Trophoblast cell (in vitro differentiated cells and primary cell): ENCODE data around the gene DGAT2L6.
A peak's percentile ranks its signal among the peaks of the same experiment; 100 is the strongest.
"Not testable (repeated sequence)": the region's sequence is repeated elsewhere in the genome, so short reads cannot be mapped to it uniquely, and the experiment has no call there.

Experiments
- DNase-seq, 2 donors: peaks; one replicate each; pipeline ENCODE4 v3.0.0-alpha.2; 2016
- H2AFZ ChIP-seq: 2 replicates; pipeline ENCODE4 v1.6.1; 2013; ENCODE audit warnings: low read length, moderate library complexity, mild to moderate bottlenecking; ENCODE audit not compliant: insufficient read depth, poor library complexity
- H2AK5ac ChIP-seq: 2 replicates; pipeline ENCODE4 v1.6.1; 2013; ENCODE audit warnings: mild to moderate bottlenecking, low read length
- H2BK120ac ChIP-seq: 2 replicates; pipeline ENCODE4 v1.6.1; 2013; ENCODE audit warnings: low read length, mild to moderate bottlenecking, moderate library complexity; ENCODE audit not compliant: insufficient read depth, poor library complexity
- H2BK12ac ChIP-seq: 2 replicates; pipeline ENCODE4 v1.6.1; 2013; ENCODE audit warnings: mild to moderate bottlenecking, low read length, moderate library complexity
- H2BK5ac ChIP-seq: 2 replicates; pipeline ENCODE4 v1.6.1; 2013; ENCODE audit warnings: low read length, low read depth, moderate library complexity, mild to moderate bottlenecking; ENCODE audit not compliant: poor library complexity
- H3K14ac ChIP-seq: 2 replicates; pipeline ENCODE4 v1.6.1; 2013; ENCODE audit warnings: mild to moderate bottlenecking, low read length
- H3K18ac ChIP-seq: 2 replicates; pipeline ENCODE4 v1.6.1; 2013; ENCODE audit warnings: mild to moderate bottlenecking, low read length
- H3K23ac ChIP-seq: 2 replicates; pipeline ENCODE4 v1.6.1; 2013; ENCODE audit warnings: low read length
- H3K27ac ChIP-seq: 2 replicates; pipeline ENCODE4 v1.5.1; 2013; ENCODE audit warnings: low read depth, mild to moderate bottlenecking, inconsistent platforms, low read length, moderate library complexity
- H3K27me3 ChIP-seq: 2 replicates; pipeline ENCODE4 v1.6.1; 2013; ENCODE audit warnings: inconsistent platforms, mild to moderate bottlenecking, low read length, moderate library complexity; ENCODE audit not compliant: insufficient read depth
- H3K36me3 ChIP-seq, 2 experiments: 1 replicate in 1 of 2; 2 replicates in 1 of 2; pipeline ENCODE4 v1.6.1; 2013; ENCODE audit warnings: low read length in 2 of 2, mild to moderate bottlenecking in 2 of 2, moderate library complexity in 1 of 2; ENCODE audit not compliant: insufficient read depth in 2 of 2, control insufficient read depth in 1 of 2
- H3K4ac ChIP-seq: 2 replicates; pipeline ENCODE4 v1.6.1; 2013; ENCODE audit warnings: low read depth, mild to moderate bottlenecking, low read length, moderate library complexity
- H3K4me1 ChIP-seq, 2 experiments: 1 replicate in 1 of 2; 2 replicates in 1 of 2; pipeline ENCODE4 v1.6.1; 2013; ENCODE audit warnings: low read length in 2 of 2, mild to moderate bottlenecking in 2 of 2, moderate library complexity in 1 of 2; ENCODE audit not compliant: insufficient read depth in 2 of 2, control insufficient read depth in 1 of 2
- H3K4me2 ChIP-seq: 2 replicates; pipeline ENCODE4 v1.6.1; 2013; ENCODE audit warnings: inconsistent platforms, mild to moderate bottlenecking, low read length, moderate library complexity
- H3K4me3 ChIP-seq: 2 replicates; pipeline ENCODE4 v1.5.1; 2013; ENCODE audit warnings: mild to moderate bottlenecking, low read depth, low read length, inconsistent platforms
- H3K79me1 ChIP-seq: one replicate; pipeline ENCODE4 v1.6.1; 2013; ENCODE audit warnings: low read length
- H3K79me2 ChIP-seq: 2 replicates; pipeline ENCODE4 v1.6.1; 2013; ENCODE audit warnings: low read length, mild to moderate bottlenecking; ENCODE audit not compliant: control insufficient read depth, insufficient read depth, poor library complexity
- H3K9ac ChIP-seq: 2 replicates; pipeline ENCODE4 v1.6.1; 2013; ENCODE audit warnings: mild to moderate bottlenecking, low read length
- H3K9me3 ChIP-seq: 2 replicates; pipeline ENCODE4 v1.6.1; 2013; ENCODE audit warnings: low read depth, mild to moderate bottlenecking, control low read depth, inconsistent platforms, low read length; ENCODE audit not compliant: insufficient read depth
- H4K12ac ChIP-seq: 2 replicates; pipeline ENCODE4 v1.6.1; 2013; ENCODE audit warnings: low read depth, mild to moderate bottlenecking, low read length, moderate library complexity
- H4K8ac ChIP-seq: 2 replicates; pipeline ENCODE4 v1.6.1; 2013; ENCODE audit warnings: low read depth, mild to moderate bottlenecking, low read length, moderate library complexity
- H4K91ac ChIP-seq: one replicate; pipeline ENCODE4 v1.6.1; 2013; ENCODE audit warnings: low read depth, mild to moderate bottlenecking, low read length, moderate library complexity
- WGBS: extraction: QIAGEN DNeasy Blood & Tissue Kit; methylation state at CpG from one replicate; pipeline ENCODE4 v1.1.7; 2013; ENCODE audit warnings: missing lambda C conversion rate; ENCODE audit not compliant: insufficient read length, insufficient coverage; ENCODE audit errors: extremely low coverage; 5-methylcytosine and 5-hydroxymethylcytosine counted together

Gene DGAT2L6

DNA sequence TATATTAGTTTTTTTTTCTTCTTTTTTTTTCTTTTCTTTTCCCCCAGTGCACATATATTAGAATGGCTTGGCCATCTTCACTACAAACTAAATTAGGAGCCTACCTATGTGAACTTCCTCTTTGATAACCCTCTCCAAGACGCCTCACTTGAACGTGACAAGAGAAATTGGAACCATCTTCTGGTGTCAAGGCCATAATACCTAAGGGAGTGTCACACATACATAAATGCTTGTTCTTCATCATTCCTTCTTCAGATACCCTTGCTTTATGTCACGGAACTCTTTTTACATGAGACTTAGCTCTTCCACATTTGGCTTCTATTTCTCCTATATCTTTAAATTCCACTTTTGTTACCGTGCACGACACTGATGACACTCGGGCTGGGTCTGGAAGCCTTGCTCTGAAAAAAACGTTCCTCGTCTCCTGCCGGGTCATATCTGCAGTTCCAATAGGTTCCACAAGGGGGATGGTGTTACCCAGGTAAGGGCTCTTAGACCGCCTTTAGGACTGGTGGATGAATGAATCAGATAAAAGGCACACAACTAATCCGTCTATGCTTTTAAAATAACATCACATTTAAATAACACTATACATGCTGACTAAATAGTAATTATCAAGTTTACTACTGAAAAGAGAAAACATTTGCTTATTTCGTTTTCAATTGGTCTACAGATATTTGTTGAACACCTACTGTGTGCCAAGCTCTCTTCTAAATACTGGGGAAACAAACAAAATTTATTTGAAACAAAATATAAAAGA, 19.9 kb downstream of the DGAT2L6 start:
- Histone ChIP-seq H3K23ac (no peak overlapping the region), H2BK5ac (no peak overlapping the region), H2AFZ (no peak overlapping the region), H3K9me3 (no peaks in the 10 kb centered on the region), H3K9ac (no peak overlapping the region), H2BK120ac (no peak overlapping the region), H3K4me3 (no peak overlapping the region), H3K4me1 (no peaks in the 10 kb centered on the region), H4K91ac (no peak overlapping the region), H3K18ac (no peak overlapping the region), H3K79me2 (no peaks in the 10 kb centered on the region), H3K14ac (no peak overlapping the region), H3K36me3 (no peaks in the 10 kb centered on the region), H3K4ac (no peak overlapping the region), H2AK5ac (no peak overlapping the region), H3K4me2 (no peak overlapping the region), H4K12ac (no peak overlapping the region), H3K27me3 (no peaks in the 10 kb centered on the region), H3K79me1 (no peaks in the 10 kb centered on the region), H4K8ac (no peak overlapping the region), H3K27ac (no peak overlapping the region), H2BK12ac (no peak overlapping the region)
- WGBS = no CpG with 5 or more reads among the region's 12 CpGs
- peak; percentile 43 to 77 for DNase-seq

GRCh38 chrX:70201732-70202131, 24.4 kb downstream of the DGAT2L6 start:
- H2BK120ac ChIP-seq = no peak overlapping the region
- H3K9ac ChIP-seq = no peak overlapping the region
- H3K4me3 ChIP-seq = no peak overlapping the region
- H4K8ac ChIP-seq = no peak overlapping the region
- no peaks in the 10 kb centered on the region for H3K79me2 ChIP-seq
- no peaks in the 10 kb centered on the region for H3K79me1 ChIP-seq
- H2AK5ac ChIP-seq = no peak overlapping the region
- no peak overlapping the region for H3K23ac ChIP-seq
- H2BK12ac ChIP-seq = no peak overlapping the region
- no peak overlapping the region for H3K4me2 ChIP-seq
- no peak for DNase-seq
- H3K36me3 ChIP-seq = no peaks in the 10 kb centered on the region
- H2BK5ac ChIP-seq = no peak overlapping the region
- no peaks in the 10 kb centered on the region for H3K9me3 ChIP-seq
- no peaks in the 10 kb centered on the region for H3K27me3 ChIP-seq
- no peak overlapping the region for H3K4ac ChIP-seq
- WGBS = no CpG with 5 or more reads among the region's 5 CpGs
- H3K4me1 ChIP-seq = no peaks in the 10 kb centered on the region
- H2AFZ ChIP-seq = no peak overlapping the region
- no peak overlapping the region for H4K12ac ChIP-seq
- no peak overlapping the region for H4K91ac ChIP-seq
- no peak overlapping the region for H3K27ac ChIP-seq
- no peak overlapping the region for H3K14ac ChIP-seq
- no peak overlapping the region for H3K18ac ChIP-seq

DNA sequence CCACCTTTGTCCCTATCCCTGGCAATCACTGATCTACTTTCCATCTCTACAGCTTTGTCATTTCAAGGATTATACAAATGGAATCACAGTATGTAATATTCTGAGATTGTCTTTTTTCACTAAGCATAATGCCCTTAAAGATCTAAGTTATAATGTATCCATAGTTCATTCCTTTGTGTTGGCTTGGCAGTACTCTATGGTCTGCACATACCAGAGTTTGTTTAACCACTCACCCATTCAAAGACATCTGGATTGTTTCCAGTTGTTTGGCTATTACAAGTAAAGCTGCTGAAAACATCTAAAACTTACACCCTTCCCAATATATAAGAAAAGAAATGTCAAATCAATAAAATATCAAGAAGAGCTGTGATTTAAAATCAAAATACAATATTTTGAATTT, 31.2 kb downstream of the DGAT2L6 start:
- Histone ChIP-seq H4K12ac (no peak overlapping the region), H3K79me2 (no peaks in the 10 kb centered on the region), H3K9me3 (no peaks in the 10 kb centered on the region), H2BK5ac (no peak overlapping the region), H3K4ac (no peak overlapping the region), H4K91ac (no peak overlapping the region), H3K23ac (no peak overlapping the region), H3K4me2 (no peak overlapping the region), H3K27ac (no peak overlapping the region), H3K27me3 (no peaks in the 10 kb centered on the region), H2AK5ac (no peak overlapping the region), H3K79me1 (no peaks in the 10 kb centered on the region), H4K8ac (no peak overlapping the region), H3K36me3 (no peaks in the 10 kb centered on the region), H3K18ac (no peak overlapping the region), H2AFZ (no peak overlapping the region), H3K9ac (no peak overlapping the region), H3K4me1 (no peaks in the 10 kb centered on the region), H2BK120ac (no peak overlapping the region), H3K4me3 (no peak overlapping the region), H3K14ac (no peak overlapping the region), H2BK12ac (no peak overlapping the region)
- DNase-seq = no peak

DNA sequence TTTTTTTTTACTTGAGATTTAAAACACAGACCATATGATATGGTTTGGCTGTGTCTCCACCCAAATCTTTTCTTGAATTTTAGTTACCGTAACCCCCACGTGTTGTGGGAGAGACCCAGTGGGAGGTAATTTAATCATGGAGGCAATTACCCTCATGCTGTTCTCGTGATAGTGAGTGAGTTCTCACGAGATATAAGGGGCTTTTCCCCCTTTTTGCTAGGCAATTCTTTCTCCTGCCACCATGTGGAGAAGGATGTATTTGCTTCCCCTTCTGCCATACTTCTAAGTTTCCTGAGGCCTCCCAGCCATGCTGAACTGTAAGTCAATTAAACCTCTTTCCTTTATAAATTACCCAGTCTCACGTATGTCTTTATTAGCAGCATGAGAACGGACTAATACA, 32.3 kb downstream of the DGAT2L6 start:
- H3K4me1 ChIP-seq, H2BK12ac ChIP-seq, H3K27me3 ChIP-seq, H3K79me1 ChIP-seq, H3K36me3 ChIP-seq, H3K23ac ChIP-seq, H3K4me2 ChIP-seq, H3K9me3 ChIP-seq, H4K8ac ChIP-seq, H4K12ac ChIP-seq, DNase-seq, H2BK120ac ChIP-seq, H3K4me3 ChIP-seq, H2BK5ac ChIP-seq, H3K4ac ChIP-seq, H3K79me2 ChIP-seq, H4K91ac ChIP-seq, H2AK5ac ChIP-seq, H2AFZ ChIP-seq, H3K9ac ChIP-seq, H3K27ac ChIP-seq, H3K14ac ChIP-seq, H3K18ac ChIP-seq: not testable (repeated sequence)
- no CpG with 5 or more reads among the region's 6 CpGs for WGBS
